Ovary (tissue), 3 donors: Measurements from ENCODE around the gene TENM4.

ENCODE experiments used
- CTCF ChIP-seq, 3 donors: fragments of 450-650 bp in 2 of 3; fragments of 200-600 bp in 1 of 3; IDR thresholded peaks; one replicate each; pipeline versions ENCODE4 v1.5.1 to v1.8.0; 2016 to 2022; ENCODE audit warnings: antibody characterized with exemption in 3 of 3, mild to moderate bottlenecking in 1 of 3
- EP300 ChIP-seq: sonication (generic); formaldehyde crosslinking; IDR thresholded peaks from one replicate; pipeline ENCODE4 v1.6.1; 2017; ENCODE audit warnings: antibody characterized with exemption
- POLR2A ChIP-seq: fragments of 450-650 bp; IDR thresholded peaks from one replicate; pipeline ENCODE4 v1.6.1; 2017; ENCODE audit warnings: antibody characterized with exemption, mild to moderate bottlenecking, moderate library complexity
- donor health status: DM: no; HTN: no; CAD: no.

- TF ChIP-seq CTCF (IDR thresholded peaks at IDR 0.05): no peak
- TF ChIP-seq POLR2A: no peak
- TF ChIP-seq EP300: no peak
Measured at GRCh38 chr11:79189601-79190000, 251.2 kb downstream of the TENM4 start.
